IMR-90 (cell line): ENCODE measurements around the gene SMAD4. TPM values are rescaled to one million over a fixed set of nuclear protein-coding genes. Genes with fewer than 3 reads are reported as not detected.

Experiments
- ATAC-seq: fragments of 200-7000 bp; cut with Tn5 transposase; 2 replicates; pipeline ENCODE4 v1.9.1; 2020; ENCODE audit warnings: low read depth, mild to moderate bottlenecking, moderate library complexity
- BruUV-seq: library from RNA; stranded (reverse); fragments of 400-500 nt; replicated peaks from 2 replicates; lab custom pipeline; 2021; lab: Mats Ljungman, UMichigan
- CTCF ChIA-PET: fragments of 300-600 bp; formaldehyde crosslinking; extraction: SDS; loops from one replicate; lab custom pipeline; 2021; ENCODE audit warnings: antibody characterized with exemption; lab: Yijun Ruan, JAX
- POLR2A ChIA-PET: fragments of 300-600 bp; sonication (Branson Sonifier 250); formaldehyde crosslinking; loops from one replicate; lab custom pipeline; 2022; ENCODE audit warnings: antibody characterized with exemption; ENCODE audit not compliant: unreplicated experiment; lab: Charles Lee
- DNase-seq: peaks from one replicate; pipeline ENCODE4 v3.0.0; 2013
- H2AFZ ChIP-seq: replicated peaks from 2 replicates; pipeline ENCODE3; 2013; ENCODE audit warnings: low read length, mild to moderate bottlenecking; ENCODE audit not compliant: poor library complexity
- H2AK5ac ChIP-seq: 2 replicates; pipeline ENCODE4 v1.6.1; 2013; ENCODE audit warnings: low read depth, low read length, inconsistent platforms
- H2AK9ac ChIP-seq: replicated peaks from 2 replicates; pipeline ENCODE3; 2013; ENCODE audit warnings: mild to moderate bottlenecking, low read depth, low read length, moderate library complexity; ENCODE audit not compliant: poor library complexity
- H2BK120ac ChIP-seq: 2 replicates; pipeline ENCODE4 v1.6.1; 2013; ENCODE audit warnings: low read depth, low read length, inconsistent platforms
- H2BK15ac ChIP-seq: 3 replicates; pipeline ENCODE4 v1.6.1; 2013; ENCODE audit warnings: low read depth, low read length, inconsistent platforms
- H2BK20ac ChIP-seq: 2 replicates; pipeline ENCODE4 v1.6.1; 2013; ENCODE audit warnings: low read depth, mild to moderate bottlenecking, inconsistent platforms, low read length, moderate library complexity
- H2BK5ac ChIP-seq: 2 replicates; pipeline ENCODE4 v1.6.1; 2013; ENCODE audit warnings: mild to moderate bottlenecking, low read depth, low read length, inconsistent platforms; ENCODE audit not compliant: poor library complexity, severe bottlenecking
- H3K14ac ChIP-seq: replicated peaks from 2 replicates; pipeline ENCODE4 v1.6.1; 2013; ENCODE audit warnings: low read depth, low read length, inconsistent platforms
- H3K18ac ChIP-seq: 2 replicates; pipeline ENCODE4 v1.6.1; 2013; ENCODE audit warnings: low read depth, low read length, control low read depth
- H3K23ac ChIP-seq: 2 replicates; pipeline ENCODE4 v1.6.1; 2013; ENCODE audit warnings: low read depth, low read length, inconsistent platforms
- H3K27ac ChIP-seq: 2 replicates; pipeline ENCODE4 v1.5.1; 2013; ENCODE audit warnings: mild to moderate bottlenecking, control low read depth, low read length; ENCODE audit not compliant: insufficient read depth
- H3K27me3 ChIP-seq: 2 replicates; pipeline ENCODE4 v1.6.1; 2013; ENCODE audit warnings: low read length; ENCODE audit not compliant: control insufficient read depth, insufficient read depth
- H3K36me3 ChIP-seq: 2 replicates; pipeline ENCODE4 v1.6.1; 2013; ENCODE audit warnings: low read length, mixed read lengths; ENCODE audit not compliant: control insufficient read depth, insufficient read depth
- H3K4ac ChIP-seq: 2 replicates; pipeline ENCODE4 v1.6.1; 2013; ENCODE audit warnings: low read depth, low read length, inconsistent platforms
- H3K4me1 ChIP-seq: 2 replicates; pipeline ENCODE4 v1.6.1; 2013; ENCODE audit warnings: low read length, mixed read lengths; ENCODE audit not compliant: control insufficient read depth, insufficient read depth
- H3K4me2 ChIP-seq: 2 replicates; pipeline ENCODE4 v1.6.1; 2013; ENCODE audit warnings: low read depth, mild to moderate bottlenecking, control low read depth, low read length, moderate library complexity
- H3K4me3 ChIP-seq: 2 replicates; pipeline ENCODE4 v1.5.1; 2013; ENCODE audit warnings: low read depth, mild to moderate bottlenecking, control low read depth, low read length, moderate library complexity; ENCODE audit not compliant: insufficient read depth
- H3K56ac ChIP-seq: 2 replicates; pipeline ENCODE4 v1.6.1; 2013; ENCODE audit warnings: low read length, inconsistent platforms; ENCODE audit not compliant: insufficient read depth; ENCODE audit errors: extremely low read depth
- H3K79me1 ChIP-seq, 2 experiments: 2 replicates each; pipeline ENCODE4 v1.6.1; 2013; ENCODE audit warnings: low read length in 2 of 2, inconsistent platforms in 1 of 2, low read depth in 1 of 2
- H3K9ac ChIP-seq: 2 replicates; pipeline ENCODE4 v1.6.1; 2013; ENCODE audit warnings: low read depth, low read length, control low read depth
- H3K9me1 ChIP-seq: 2 replicates; pipeline ENCODE4 v1.6.1; 2013; ENCODE audit warnings: low read length, inconsistent platforms; ENCODE audit not compliant: insufficient read depth
- H3K9me3 ChIP-seq: 2 replicates; pipeline ENCODE4 v1.6.1; 2013; ENCODE audit warnings: low read length; ENCODE audit not compliant: control insufficient read depth, insufficient read depth
- H4K20me1 ChIP-seq: 2 replicates; pipeline ENCODE4 v1.6.1; 2013; ENCODE audit warnings: low read length, inconsistent platforms; ENCODE audit not compliant: insufficient read depth
- H4K5ac ChIP-seq: 2 replicates; pipeline ENCODE4 v1.6.1; 2013; ENCODE audit warnings: mild to moderate bottlenecking, low read depth, low read length, control low read depth
- H4K8ac ChIP-seq, 2 experiments: 2 replicates each; pipeline ENCODE4 v1.6.1; 2013; ENCODE audit warnings: low read depth in 2 of 2, low read length in 2 of 2, control low read depth in 1 of 2, inconsistent platforms in 1 of 2
- H4K91ac ChIP-seq: 2 replicates; pipeline ENCODE4 v1.6.1; 2013; ENCODE audit warnings: low read depth, low read length, inconsistent platforms; ENCODE audit not compliant: insufficient read depth
- RFX5 ChIP-seq: IDR thresholded peaks from 2 replicates; pipeline ENCODE4 v1.8.0; 2012; ENCODE audit warnings: low read depth, mild to moderate bottlenecking, low read length, moderate library complexity
- dilution Hi-C: fragments of 300-500 bp; cut with HindIII; formaldehyde crosslinking; loops from one replicate; pipeline ENCODE4 v1.14.3; 2018; ENCODE audit warnings: low sequenced_read_pairs; ENCODE audit not compliant: unreplicated experiment
- in situ Hi-C: fragments of 300-500 bp; cut with MboI; formaldehyde crosslinking; loops from 3 replicates; pipeline ENCODE4 v1.14.3; 2019; ENCODE audit warnings: low sequenced_read_pairs, inconsistent platforms, mixed read lengths
- intact Hi-C: fragments of 100-400 bp; cut with micrococcal nuclease; formaldehyde crosslinking; loops from 2 replicates; pipeline ENCODE4 v1.10.0; 2022
- polyA plus RNA-seq, 3 experiments: library from polyadenylated mRNA; depleted of rRNA; stranded (reverse); fragments of >200 nt; gene quantifications; 2 replicates each; pipeline ENCODE4 v1.2.3, GENCODE V29; 2012; ENCODE audit warnings: low replicate concordance in 1 of 3
- total RNA-seq: library from RNA; depleted of rRNA; stranded (reverse); fragments of >200 nt; gene quantifications from 2 replicates; pipeline ENCODE4 v1.2.3, GENCODE V29; 2012
- TF ChIP-seq, protein P1 (sequence below): conservative IDR thresholded peaks from 2 replicates; pipeline ENCODE4 v1.5.1; 2012; ENCODE audit warnings: mild to moderate bottlenecking, low read depth, low read length, improper control_type of control experiment

SMAD4 gene
- total and polyA plus RNA-seq, 2 of the 4 experiments (the other 2 are of a cell fraction) = 57.6 to 145 TPM

DNA sequence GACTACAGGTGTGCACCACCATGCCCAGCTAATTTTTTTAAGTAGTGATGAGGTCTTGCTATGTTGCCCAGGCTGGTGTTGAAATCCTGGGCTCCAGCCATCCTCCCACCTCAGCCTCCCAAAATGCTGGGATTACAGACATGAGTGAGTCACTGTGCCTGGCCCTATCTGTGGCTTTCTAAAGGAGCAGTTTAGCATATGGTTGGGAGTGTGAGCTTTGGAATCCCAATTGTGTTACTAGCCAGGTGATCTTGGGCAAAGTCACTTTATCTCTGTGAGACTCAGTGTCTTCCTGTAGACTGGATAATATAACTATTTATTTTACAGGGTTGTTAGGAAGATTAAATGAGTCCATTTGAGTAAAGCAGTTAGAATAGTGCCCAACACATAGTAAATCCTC, 19.8 kb upstream of the SMAD4 start:
- POLR2A ChIA-PET = interaction anchor here (0.6 kb wide), 1 partner anchor 135 kb away, joined by 3 read pairs; no protein-coding TSS in a partner anchor
- Histone ChIP-seq H4K20me1 (no peaks in the 10 kb centered on the region), H3K9ac (no peak overlapping the region), H3K27ac (no peak overlapping the region), H2AK9ac (no peak overlapping the region), H2BK5ac (no peak overlapping the region), H4K8ac (no peak overlapping the region), H2AFZ (no peak overlapping the region), H2BK15ac (no peak overlapping the region), H3K4ac (no peak overlapping the region), H4K91ac (no peak overlapping the region), H3K9me3 (no peaks in the 10 kb centered on the region), H3K9me1 (no peaks in the 10 kb centered on the region), H3K79me1 (no peaks in the 10 kb centered on the region), H3K4me3 (no peak overlapping the region), H4K5ac (no peak overlapping the region), H3K23ac (no peak overlapping the region), H3K18ac (no peak overlapping the region), H3K56ac (no peak overlapping the region), H3K36me3 (no peaks in the 10 kb centered on the region), H3K4me1 (no peaks in the 10 kb centered on the region), H3K14ac (no peak overlapping the region), H3K27me3 (no peaks in the 10 kb centered on the region), H3K4me2 (no peak overlapping the region), H2BK120ac (no peak overlapping the region), H2BK20ac (no peak overlapping the region), H2AK5ac (no peak overlapping the region)
- in situ Hi-C loops (no loop called here), intact Hi-C loops (no loop called here), dilution Hi-C loops (no loop called here)
- CTCF ChIA-PET = interaction anchor here (1.6 kb wide), 1 partner anchor 14 kb away, joined by 4 read pairs; no protein-coding TSS in a partner anchor
- DNase-seq (no peak), ATAC-seq (no peak)
- BruUV-seq = no TSS peak
- TF ChIP-seq RFX5 = no peak
- TF ChIP-seq, protein P1, sequence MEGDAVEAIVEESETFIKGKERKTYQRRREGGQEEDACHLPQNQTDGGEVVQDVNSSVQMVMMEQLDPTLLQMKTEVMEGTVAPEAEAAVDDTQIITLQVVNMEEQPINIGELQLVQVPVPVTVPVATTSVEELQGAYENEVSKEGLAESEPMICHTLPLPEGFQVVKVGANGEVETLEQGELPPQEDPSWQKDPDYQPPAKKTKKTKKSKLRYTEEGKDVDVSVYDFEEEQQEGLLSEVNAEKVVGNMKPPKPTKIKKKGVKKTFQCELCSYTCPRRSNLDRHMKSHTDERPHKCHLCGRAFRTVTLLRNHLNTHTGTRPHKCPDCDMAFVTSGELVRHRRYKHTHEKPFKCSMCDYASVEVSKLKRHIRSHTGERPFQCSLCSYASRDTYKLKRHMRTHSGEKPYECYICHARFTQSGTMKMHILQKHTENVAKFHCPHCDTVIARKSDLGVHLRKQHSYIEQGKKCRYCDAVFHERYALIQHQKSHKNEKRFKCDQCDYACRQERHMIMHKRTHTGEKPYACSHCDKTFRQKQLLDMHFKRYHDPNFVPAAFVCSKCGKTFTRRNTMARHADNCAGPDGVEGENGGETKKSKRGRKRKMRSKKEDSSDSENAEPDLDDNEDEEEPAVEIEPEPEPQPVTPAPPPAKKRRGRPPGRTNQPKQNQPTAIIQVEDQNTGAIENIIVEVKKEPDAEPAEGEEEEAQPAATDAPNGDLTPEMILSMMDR = no peak
